GM21515 (cell line): ENCODE measurements around the gene YWHAG.
"Not testable (repeated sequence)": the region's sequence is repeated elsewhere in the genome, so short reads cannot be mapped to it uniquely, and the experiment has no call there.

Source experiments
- ATAC-seq: cut with Tn5 transposase; IDR thresholded peaks from one replicate; pipeline ENCODE4 v1.9.1; 2021; ENCODE audit not compliant: unreplicated experiment

Gene YWHAG

DNA sequence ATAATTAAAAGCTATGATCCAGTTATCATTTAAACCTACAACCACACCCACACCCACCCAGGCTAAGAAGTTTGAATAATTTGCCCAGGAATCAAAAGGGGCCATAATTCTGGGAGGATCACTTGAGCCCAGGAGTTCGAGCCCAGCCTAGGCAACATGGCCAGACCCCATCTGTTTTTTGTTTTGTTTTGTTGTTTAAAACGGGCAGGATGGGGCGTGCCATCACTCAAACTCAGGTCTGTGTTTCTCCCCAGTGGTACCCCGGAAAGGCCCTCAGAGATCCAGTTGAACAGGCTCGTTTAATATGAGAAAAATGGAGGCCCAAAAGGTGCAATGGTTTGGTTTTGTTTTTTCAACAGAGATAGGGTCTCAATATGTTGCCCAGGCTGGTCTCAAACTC, 33.0 kb downstream of the YWHAG start:
- ATAC-seq: no peak

DNA sequence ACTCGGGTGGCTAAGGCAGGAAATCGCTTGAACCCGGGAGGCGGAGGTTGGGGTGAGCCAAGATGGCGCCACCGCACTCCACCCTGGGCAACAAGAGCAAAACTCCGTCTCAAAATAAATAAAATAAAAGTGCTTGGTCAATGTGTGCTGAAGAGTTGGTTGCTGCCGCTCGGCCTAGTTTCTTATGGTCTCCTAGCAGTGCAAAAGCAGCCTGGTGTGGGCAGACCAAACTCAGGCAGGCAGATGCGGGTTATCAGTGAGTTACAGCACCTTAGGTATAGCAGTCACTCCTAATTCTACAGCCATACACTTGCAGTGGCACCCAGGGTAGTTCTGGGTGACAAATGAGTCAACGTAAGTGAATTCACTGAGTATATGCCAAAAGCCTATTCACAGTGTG, 33.7 kb downstream of the YWHAG start:
- no peak for ATAC-seq

DNA sequence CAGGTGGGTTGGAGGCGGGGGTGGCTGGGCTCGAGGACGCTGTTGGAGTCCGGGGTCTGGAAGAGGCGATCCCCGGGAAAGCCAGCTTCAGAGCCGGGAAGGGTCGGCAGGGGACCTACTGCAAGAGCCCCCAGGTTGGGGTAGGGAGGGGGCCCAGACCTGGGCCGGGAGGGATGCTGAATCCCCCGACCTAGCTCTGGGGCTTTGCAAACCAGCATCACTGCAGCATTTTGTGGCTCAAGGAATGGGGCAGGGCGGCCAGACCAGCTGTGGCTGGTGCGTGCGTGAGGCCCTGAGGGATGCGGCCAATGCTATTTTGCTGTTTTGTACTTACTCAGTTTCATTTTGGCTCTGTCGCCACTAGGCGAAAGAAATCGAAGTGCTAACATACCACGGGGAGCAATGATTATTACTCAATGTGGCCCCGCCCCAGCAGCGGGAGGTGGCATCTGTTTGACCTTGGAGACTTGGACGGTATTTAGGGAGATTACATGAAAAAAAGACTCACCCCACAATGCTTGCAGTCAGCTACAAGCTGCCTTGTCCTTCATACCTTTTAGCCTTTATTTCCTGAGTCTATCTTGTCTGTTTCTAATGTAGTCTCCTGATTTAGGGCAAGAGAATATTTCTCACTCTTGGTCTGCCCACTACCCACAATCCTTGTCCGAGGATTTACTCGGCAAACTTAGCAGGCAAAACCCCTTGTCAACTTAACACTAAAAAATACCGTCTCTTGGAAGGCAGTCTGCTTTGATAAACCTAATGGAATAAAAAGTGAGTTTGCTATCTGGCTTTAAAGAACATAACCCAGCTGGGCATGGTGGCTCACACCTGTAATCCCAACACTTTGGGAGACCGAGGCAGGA, 40.1 kb downstream of the YWHAG start:
- peak; percentile 46 for ATAC-seq

DNA sequence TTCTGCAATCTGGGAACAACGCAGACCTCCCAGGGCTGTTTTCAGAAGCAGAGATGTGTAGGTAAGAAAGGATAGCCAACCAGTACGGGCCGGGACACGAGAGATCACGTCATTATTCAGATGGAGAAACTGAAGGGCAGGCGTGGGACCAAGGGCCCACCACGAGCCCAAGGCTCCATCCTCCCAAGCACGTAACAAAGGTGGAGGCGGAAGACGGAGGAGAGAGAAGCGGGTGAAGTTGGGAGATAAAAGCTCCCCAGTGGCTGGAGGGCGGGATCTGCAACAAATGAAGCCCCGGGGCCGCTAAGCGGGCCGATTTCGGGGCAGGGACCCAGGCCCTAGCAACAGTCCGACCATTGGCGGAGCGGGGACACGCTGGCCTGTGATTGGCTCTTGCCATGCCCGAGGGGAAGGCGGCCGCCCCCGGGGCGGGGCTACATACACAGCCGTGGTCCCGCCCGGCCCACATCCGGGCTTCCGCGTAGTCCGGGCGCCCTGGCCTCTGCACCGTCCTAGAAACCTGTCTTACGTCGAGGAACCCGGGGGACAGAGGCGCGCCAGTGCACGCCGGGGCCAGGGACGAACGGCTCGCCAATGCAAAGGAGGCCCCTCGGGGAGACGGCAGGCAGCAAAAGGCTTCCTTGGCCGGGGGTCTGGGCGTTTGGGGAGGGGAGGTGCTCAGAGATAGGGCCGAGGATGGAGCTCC, 40.9 kb downstream of the YWHAG start:
- ATAC-seq: peak; percentile 89

DNA sequence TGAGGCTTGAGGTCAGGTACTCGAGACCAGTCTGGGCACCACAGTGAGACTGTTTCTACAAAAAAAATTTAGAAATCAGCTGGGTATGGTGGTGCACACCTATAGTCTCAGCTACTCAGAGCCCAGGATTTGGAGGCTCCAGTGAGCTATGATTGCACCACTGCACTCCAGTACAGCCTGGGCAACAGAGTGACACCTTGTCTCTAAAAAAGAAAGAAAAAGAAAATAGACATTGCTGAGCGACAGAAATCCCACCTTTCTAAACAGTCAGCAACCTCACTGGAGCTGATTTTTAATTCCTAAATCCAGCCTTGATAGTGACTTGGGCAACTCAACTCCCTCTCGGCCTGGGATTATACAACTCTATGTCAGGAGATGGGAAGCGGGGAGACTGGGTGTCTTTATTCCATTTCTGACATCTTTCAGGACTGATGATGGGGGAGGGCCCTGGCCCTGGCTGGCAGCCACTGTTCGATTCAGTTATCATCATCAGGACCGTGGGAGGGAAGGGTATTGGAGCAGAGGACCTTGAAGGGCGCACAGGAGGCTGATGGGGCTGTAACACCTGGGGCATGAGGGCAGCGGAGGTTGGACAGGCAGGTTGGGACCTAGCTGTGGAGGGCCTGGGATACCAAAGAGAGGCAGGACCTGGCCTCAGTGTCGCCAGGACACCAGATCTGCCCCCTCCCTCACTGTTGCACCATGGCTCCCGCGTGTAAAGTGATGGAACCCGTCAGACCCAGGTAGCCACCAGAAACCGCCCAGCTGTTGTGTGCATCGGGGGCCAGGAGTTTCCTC, 41.6 kb downstream of the YWHAG start:
- no peak for ATAC-seq

DNA sequence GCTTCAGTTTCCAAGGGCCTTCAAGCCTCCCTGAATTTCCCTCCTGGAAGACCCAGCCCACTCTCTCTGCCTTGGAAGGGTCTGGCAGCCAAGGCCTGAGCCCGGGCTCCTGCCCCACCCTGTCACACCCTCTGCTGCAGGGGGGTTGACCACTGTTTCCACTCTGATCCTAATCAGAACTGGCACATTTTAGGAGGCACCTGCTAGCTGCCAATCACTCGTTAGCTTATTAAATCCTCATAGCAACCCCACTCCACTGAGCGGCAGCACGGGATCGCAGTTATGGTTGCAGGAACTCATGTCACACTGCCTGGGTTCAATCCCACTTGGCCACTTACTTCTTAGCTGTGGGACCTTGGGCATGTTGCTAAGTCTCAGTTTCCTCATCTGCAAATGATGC, 43.4 kb downstream of the YWHAG start:
- no peak for ATAC-seq

DNA sequence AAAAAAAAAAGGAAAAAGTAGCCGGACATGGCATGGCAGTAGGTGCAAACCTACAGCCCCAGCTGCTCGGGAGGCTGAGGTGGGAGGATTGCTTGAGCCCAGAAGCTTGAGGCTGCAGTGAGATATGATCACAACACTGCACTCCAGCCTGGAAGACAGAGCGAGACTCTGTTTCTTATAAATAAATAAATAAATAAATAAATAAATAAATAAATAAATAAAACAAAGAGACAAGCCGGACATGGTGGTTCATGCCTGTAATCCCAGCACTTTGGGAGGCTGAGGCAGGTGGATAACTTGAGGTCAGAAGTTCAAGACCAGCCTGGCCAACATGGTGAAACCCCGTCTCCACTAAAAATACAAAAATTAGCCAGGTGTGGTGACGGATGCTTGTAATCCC, 44.1 kb downstream of the YWHAG start:
- ATAC-seq: not testable (repeated sequence)

DNA sequence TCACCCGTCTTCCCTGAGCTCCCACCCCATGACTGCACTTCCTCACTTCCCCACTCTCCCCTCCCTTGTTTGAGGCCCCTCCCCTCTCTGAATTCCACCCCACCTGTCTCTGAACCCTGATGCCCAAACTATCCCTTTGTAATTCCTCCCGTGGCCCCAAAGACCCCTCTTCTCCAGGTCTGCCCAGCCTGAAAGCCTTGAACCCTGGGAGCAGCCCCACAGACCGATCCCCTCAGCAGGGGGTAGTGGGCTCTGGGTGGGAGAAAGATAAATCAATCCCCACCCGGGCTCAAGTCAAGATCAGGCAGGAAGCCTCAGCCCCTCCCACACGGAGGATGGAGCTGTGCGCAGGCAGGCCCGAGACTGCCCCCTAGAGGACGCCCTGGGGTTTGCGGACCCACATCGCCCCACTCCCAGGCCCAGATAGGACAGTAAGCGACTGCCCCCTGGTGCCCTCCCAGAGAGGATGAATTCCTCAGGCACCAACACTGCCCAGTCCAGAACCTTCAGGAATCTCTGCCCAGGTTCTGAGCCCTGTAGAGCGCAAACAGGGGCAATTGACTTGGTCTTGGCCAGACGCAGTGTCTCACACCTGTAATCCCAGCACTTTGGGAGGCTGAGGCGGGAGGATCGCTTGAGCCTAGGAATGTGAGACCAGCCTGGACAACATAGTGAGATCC, 44.6 kb downstream of the YWHAG start:
- ATAC-seq: peak; percentile 37

DNA sequence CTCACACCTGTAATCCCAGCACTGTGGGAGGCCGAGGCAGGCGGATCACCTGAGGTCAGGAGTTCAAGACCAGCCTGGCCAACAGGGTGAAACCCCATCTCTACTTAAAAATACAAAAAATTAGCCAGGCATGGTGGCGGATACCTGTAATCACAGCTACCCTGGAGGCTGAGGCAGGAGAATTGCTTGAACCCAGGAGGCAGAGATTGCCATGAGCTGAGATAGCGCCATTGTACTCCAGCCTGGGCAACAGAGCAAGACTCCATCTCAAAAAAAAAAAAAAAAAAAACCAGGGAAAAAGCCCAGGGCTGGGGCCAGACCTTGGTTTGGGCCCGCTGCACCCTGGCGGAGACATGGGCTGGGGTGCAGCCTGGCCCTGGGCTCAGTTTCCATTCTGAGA, 47.0 kb downstream of the YWHAG start:
- not testable (repeated sequence) for ATAC-seq

DNA sequence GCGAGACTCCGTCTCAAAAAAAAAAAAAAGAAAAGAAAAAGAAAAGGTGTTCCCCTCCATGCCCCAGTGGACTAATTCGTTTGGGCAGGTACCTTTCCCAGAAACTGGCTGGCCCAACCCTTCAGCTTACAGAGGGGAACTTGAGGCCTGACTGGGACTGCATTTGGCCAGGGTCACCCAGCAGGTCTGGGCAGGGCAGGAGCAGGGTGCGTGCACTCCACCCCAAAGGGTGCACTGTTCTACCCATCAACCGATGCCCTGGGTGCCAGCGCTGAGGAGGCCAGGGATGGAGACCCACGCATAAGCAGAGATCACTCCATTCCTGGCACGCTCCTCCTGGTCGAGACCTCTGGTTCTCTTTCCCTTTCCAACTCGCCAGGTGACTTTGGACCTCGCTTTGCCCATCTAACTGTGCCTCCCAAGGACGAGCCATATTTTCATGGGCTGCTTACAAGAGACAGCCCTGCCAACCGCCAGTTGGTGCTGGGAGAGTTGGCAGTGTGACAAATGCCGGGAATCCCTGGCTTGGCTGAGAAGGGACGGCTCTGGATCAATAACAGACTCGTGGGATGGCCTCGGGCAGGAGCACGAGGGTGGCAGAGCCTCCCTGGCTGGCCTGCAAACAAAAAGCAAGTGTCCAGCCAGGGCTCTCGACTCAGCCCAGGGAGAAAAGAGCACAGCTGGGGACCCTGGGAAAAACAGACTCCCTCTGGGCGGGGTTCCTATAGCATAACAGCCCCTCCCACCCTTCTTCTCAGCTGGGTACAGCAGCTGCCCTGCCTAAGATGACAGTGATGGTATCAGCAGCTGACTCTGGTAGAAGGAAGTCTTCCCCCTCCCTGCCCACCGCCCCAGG, 48.5 kb downstream of the YWHAG start:
- ATAC-seq: no peak

DNA sequence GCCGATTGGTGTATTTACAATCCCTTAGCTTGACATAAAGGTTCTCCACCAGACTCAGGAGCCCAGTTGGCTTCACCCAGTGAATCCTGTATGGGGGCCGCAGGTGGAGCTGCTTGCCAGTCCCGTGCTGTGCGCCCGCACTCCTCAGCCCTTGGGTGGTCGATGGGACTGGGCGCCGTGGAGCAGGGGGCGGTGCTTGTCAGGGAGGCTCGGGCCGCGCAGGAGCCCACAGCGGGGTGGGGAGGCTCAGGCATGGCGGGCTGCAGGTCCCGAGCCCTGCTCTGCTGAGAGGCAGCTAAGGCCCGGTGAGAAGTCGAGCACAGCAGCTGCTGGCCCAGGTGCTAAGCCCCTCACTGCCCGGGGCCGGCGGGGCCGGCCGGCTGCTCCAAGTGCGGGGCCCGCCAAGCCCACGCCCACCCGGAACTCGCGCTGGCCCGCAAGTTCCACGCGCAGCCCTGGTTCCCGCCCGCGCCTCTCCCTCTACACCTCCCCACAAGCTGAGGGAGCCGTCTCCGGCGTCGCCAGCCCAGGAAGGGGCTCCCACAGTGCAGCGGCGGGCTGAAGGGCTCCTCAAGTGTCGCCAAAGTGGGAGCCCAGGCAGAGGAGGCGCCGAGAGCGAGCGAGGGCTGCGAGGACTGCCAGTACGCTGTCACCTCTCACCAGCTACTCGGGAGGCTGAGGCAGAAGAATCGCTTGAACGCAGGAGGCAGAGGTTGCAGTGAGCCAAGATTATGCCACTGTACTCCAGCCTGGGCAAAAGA, 49.3 kb downstream of the YWHAG start:
- not testable (repeated sequence) for ATAC-seq

DNA sequence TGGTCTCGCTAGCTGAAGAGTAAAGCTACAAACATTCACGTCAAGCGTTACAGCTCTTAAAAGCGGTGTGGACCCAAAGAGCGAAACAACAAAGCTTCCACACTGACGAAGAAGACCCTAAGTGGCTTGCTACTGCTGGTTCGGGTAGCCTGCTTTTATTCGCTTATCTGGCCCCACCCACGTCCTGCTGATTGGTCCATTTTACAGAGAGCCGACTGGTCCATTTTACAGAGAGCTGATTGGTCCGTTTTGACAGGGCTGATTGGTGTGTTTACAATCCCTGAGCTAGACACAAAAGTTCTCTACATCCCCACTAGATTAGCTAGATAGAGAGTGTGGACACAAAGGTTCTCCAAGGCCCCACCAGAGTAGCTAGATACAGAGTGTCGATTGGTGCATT, 49.9 kb downstream of the YWHAG start:
- ATAC-seq: not testable (repeated sequence)

DNA sequence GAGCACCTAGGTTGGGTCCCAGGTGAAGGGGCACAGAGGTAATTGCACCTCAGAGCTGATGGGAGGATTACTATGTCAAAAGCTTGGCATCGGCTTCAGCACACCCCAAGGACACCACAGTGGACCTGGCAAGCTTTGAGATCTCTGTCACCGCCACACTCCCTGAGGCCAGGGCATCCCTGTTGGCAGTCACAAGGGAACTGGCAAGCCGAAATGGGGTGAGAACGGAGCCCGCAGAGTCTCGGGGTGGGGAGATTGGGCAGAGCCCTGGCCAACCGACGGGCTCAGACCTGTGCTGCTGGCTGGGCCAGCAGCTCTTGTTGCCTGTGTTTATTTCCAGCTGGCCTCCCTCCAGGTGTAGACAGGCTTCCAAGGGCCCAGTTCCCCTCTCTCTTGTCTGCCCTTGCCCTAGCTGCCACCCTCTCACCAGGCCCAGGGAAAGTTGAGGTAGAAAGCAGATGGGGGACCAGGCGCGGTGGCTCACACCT, 53.9 kb downstream of the YWHAG start:
- ATAC-seq: no peak

DNA sequence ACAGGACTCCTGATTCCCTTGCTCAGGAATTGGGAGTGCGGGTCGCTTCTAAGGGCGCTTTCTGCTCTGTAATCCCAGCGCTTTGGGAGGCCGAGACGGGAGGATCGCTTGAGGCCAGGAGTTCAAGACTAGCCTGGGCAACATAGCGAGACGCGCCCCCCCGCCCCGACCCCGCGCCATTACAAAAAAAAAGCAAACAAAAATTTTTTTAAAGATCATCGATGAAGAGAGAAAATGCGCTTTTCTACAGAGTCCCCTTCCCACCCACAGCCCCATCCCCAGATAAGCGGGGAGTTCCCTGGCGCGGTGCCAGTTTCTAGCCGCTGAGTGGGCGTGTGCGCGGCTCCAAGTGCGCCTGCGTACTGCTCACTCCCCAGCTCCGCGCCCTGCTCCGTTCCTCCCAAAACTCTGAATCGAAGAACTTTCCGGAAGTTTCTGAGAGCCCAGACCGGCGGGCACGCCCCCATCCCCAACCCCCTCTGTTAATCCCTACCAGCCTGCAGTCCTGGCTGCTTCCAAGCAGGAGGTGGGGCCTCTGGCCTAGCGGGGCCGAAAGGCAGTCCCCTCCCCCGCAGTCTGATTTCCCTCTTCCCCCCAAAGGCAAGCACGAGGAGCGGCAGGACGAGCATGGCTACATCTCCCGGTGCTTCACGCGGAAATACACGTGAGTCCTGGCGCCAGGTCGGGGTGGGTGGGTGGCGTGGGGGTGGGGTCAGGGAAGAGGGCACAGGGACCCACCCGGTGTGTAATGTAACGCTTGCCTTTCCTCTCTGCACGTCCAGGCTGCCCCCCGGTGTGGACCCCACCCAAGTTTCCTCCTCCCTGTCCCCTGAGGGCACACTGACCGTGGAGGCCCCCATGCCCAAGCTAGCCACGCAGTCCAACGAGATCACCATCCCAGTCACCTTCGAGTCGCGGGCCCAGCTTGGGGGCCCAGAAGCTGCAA, 55.3 kb downstream of the YWHAG start:
- ATAC-seq: peak; percentile 38

DNA sequence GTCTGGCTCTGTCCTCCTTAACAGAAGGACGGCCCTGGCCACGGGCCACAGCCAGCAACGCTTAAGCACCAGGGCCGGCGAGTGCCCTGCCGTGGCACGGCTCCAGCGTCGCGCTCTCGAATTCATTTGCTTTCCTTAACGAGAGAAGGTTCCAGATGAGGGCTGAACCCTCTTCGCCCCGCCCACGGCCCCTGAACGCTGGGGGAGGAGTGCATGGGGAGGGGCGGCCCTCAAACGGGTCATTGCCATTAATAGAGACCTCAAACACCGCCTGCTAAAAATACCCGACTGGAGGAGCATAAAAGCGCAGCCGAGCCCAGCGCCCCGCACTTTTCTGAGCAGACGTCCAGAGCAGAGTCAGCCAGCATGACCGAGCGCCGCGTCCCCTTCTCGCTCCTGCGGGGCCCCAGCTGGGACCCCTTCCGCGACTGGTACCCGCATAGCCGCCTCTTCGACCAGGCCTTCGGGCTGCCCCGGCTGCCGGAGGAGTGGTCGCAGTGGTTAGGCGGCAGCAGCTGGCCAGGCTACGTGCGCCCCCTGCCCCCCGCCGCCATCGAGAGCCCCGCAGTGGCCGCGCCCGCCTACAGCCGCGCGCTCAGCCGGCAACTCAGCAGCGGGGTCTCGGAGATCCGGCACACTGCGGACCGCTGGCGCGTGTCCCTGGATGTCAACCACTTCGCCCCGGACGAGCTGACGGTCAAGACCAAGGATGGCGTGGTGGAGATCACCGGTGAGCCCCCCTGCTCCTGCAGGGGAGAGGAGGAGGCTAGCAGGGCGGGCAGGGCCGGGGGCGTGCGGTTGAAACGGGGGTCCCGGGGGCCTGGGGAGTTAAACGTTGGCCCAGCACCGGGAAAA, 56.2 kb downstream of the YWHAG start, which contains the start of gene HSPB1:
HSPB1 (plus strand) TSS at position 327 of the 855 bp plus-strand sequence; CDS start at position 367, 40 bp downstream.
- peak; percentile 49 for ATAC-seq

DNA sequence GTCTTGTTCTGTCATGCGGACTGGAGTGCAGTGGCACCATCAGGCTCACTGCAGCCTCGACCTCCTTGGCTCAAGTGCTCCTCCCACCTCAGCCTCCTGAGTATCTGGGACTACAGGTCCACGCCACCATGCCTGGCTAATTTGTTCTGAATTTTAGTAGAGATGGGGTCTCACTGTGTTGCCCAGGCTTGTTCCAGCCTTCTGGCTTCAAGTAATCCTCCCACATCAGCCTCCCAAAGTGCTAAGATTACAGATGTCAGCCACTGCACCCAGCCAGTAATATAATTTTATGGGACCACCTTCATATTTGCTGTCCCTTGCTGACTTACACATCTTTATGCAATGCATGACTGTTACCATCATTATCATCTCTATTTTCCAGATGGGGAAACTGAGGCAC, 57.8 kb downstream of the YWHAG start:
- ATAC-seq: no peak

DNA sequence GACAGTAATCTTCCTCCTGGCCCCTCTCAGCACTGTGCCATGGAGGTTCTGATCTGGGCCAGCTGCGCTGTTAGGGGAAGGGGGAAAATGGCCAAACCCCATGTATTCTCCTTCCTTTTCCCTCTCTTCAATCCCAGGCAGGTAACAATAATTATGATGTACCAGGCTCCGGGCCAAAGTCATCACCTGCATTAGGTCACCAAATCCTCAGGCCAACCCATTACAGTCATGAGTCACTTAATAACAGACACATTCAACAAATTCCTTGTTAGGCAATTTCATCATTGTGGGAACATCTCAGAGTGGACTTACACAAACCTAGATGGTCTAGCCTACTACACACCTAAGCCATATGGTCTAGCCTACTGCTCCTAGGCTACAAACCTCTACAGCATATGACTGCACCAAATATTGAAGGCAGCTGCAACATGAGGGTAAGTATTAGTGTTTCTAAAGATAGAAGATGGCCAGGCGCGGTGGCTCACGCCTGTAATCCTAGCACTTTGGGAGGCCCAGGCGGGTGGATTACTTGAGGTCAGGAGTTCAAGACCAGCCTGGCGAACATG, 58.5 kb downstream of the YWHAG start:
- no peak for ATAC-seq
